DMS114 treated with DMSO at 0.1 percent for 48 hours (cell line): Measurements from ENCODE around the gene TSNAX.

ENCODE experiments used
- DNase-seq: peaks from one replicate; lab custom pipeline; 2025; ENCODE audit not compliant: unreplicated experiment; lab: John Stamatoyannopoulos, UW

The TSNAX gene

DNA sequence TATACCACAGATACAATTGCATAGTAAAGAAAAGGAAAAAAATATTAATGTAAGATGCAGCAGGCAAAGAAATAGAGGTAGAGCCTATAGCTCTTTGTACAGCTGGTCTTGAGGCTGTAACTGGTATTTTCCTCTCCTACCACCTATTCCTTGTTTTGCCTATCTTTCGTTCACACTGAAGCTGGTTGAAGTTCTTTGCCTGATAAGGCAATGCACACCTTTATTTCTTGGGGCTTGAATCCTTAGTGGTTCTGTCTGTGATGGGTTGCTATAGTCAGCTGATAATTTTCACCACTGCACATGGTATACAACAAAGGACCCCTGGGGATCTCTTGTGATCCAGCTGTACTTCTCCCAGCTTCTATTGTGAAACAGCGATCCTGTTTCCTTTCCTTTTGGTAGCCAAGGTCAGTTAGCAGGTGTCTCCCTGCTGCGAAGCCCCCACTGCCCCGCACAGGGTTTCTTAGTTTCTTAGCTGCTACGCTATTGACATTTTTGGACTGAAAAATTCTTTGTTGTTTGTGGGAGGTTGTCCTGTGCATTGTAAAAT lies 9.9 kb upstream of the TSNAX start:
- no peak for DNase-seq

- DNase-seq, result no peak
Observed at GRCh38 chr1:231519166-231519565, 9.3 kb upstream of the TSNAX start.

- no peak for DNase-seq
Observed at GRCh38 chr1:231522038-231522437, 6.4 kb upstream of the TSNAX start.

DNA sequence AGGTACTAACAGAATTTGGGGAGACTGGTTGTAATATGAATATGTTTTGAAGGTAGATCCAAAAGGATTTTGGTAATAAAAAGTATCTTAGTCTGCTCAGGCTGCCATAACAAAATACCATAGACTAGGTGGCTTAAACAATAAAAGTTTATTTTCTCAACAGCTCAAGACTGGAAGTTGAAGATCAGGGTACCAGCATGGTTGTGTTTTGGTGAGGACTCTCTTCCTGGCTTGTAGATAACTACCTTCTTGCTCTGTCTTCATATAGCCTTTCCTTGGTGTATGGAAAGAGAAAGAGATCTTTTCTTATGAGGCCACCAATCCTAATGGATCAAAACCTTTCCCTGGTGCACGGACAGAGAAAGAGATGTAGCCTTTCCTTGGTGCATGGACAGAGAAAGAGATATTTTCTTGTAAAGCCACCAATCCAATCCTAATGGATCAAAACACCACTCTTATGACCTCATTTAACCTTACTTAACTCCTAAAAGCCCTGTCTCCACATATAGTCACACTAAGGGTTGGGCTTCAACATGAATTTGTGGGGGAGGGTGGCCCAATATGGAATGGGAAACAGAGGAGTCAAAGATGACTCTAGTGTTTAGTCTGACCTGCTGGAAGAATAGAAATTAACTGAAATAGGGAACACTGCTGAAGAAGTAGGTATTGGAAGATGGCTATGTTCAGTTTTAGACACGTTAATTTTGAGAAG lies 5.4 kb upstream of the TSNAX start:
- DNase-seq, result no peak

DNA sequence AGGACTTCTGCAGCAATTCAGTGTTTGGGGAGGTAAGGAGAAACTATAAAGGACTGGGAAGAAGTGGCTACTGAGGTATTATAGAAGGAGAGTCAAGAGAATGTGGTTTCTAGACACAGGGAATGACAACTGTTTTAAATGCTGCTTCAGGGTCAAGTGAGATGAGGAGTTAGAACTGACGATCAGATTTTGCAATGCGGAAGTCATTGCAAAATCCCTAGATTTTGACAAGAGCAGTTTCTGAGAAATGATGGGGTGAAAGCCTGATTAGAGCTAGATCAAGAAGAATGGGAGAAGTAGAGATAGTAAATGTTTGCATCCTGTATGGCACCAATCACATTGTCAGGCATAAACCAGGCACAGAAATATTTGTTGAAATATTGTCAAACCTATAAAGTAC lies 4.7 kb upstream of the TSNAX start:
- no peak for DNase-seq

GRCh38 chr1:231526536-231526935 lies 1.9 kb upstream of the TSNAX start:
- no peak for DNase-seq

GRCh38 chr1:231527586-231528171 lies 790 bp upstream of the TSNAX start:
- no peak for DNase-seq

DNA sequence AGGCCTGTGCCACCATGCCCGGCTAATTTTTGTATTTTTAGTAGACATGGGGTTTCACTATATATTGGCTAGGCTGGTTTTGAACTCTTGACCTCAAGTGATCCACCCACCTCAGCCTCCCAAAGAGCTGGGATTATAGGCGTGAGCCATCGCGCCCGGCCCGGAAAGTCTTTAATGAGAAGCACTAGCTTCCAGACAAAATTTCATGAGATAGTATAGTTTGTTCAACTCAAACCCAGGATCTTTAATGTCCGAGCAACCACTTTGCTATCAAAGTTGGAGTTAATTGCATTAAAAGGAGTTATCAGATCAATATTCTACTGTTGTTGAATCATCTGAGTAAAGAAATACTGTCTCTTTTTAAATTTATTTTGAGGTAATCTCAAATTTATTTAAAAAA lies 4.8 kb downstream of the TSNAX start:
- DNase-seq, result no peak

DNA sequence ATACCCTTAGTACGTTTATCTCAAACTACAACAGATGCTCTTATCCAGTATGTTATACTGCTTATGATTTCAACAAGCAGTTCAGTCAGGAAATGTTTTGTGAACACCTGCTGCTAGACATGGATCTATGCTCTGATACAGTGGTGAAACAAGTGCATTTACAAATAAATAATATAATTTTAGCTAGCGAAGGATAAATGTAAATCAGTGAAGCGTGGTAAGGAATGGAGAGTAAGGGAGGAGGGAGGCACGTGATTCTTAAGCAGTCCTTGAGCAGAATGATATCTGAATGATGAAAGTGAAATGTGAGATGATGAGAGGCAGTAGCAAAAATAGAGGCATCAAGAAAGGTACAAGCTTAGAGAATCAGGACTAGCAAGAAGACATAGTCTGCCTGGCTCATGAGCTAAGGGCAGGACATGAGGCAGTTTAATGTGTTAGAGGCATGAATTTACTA lies 6.3 kb downstream of the TSNAX start:
- no peak for DNase-seq

DNA sequence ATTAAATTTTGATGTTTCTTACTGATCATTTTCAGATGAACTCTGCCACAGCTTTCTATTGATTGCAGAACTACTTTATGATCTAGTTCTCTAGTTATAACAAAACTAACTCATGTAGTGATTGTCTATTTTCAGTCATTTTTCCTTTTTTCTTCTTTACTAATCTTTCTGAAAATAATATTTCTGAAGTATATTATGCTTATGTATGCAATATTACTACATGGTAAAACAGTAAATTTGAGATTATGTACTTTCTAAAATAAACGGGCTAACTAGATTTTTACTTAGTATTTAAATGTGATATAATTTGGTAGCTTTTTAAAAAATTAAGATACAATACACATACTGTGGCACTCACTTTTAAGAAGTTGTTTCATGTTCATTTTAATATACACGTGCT lies 7.6 kb downstream of the TSNAX start:
- DNase-seq, result no peak

- no peak for DNase-seq
Observed at GRCh38 chr1:231540847-231541246, 12.4 kb downstream of the TSNAX start.

DNA sequence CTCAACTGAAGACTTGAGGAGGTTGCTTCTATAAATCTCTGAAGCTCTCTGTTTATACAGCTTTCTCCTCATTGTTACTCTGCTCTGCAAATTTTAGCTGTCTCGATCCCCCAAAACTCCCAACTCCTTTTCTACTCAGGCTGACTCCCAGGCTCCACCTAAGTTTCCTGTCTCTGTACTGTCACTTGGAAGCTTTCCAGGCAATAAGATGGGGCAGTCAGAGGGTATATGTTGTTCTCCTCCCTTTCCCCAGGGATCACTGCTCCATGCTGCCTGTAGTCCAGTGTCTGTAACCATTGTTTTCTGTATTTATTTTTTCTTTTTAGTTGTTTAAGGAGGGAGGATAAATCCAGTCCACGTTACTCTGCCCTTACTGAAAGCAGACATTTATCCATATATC lies 13.4 kb downstream of the TSNAX start:
- DNase-seq, result no peak

- DNase-seq, result no peak
Observed at GRCh38 chr1:231544943-231545592, 16.6 kb downstream of the TSNAX start.

- DNase-seq, result no peak
Observed at GRCh38 chr1:231546693-231547092, 18.2 kb downstream of the TSNAX start.

DNA sequence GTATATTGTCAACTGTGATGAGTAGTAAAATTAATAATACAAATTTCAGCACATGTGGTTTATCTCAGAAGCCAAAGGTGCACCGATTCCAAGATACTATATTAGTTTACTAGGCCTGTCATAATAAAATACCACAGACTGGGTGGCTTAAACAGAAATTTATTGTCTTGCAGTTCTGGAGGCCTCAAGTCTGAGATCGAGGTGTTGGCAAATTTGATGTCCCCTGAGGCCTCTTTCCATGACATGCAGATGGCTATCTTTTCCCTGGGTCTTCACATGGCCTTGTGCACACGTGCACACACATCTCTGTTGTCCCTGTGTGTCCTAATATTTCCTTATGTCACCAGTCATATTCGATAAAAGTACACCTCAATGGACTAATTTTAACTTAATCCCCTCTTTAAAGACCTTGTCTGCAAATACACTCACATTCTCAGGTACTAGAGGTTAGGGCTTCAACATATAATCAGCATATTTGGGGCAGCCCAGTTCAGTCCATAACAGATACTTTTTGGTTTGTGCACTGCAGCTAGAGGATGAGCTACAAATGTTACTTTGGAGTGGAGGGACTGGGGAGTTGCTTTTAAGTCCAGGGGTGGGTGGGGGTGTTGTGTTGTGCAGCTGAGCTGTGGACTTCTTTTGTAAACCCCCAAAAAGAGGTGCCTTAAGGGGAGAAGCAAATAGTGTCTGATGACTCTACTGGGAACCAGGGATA lies 21.4 kb downstream of the TSNAX start:
- DNase-seq, result no peak

DNA sequence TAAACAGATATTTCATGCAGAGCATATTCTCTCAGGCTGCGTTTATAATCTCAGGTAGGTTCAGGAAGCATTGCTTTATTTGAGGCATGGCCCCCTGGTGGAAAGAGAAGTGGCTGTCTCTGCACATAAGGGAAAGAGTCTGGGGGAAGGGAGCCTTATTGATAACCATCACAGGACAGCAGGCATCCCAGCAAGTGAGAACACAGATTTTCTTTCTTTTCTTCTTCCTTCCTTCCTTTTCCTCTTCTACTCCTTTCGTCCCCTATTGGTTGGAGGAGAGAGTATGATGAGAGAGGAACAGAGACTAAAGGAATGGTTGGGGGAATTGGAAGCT lies 21.9 kb downstream of the TSNAX start:
- no peak for DNase-seq

DNA sequence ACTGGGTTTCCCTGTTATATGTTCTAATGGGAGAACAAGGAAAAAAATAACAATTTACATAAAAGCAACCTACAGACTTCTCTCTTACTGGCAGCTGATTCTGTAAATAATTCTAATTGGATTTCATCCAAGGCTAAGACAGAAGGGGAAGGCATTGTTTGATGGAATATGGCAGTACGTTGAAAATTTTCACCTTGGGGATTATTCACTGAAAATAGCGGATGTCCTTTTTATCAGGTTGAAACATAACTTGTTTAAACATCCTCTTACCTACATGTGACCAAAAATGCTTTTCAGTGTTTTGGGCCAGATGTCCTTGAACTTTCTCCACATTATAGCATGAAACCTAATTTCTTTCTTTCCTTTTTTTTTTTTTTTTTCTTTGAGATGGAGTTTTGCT lies 24.9 kb downstream of the TSNAX start:
- DNase-seq, result no peak

DNA sequence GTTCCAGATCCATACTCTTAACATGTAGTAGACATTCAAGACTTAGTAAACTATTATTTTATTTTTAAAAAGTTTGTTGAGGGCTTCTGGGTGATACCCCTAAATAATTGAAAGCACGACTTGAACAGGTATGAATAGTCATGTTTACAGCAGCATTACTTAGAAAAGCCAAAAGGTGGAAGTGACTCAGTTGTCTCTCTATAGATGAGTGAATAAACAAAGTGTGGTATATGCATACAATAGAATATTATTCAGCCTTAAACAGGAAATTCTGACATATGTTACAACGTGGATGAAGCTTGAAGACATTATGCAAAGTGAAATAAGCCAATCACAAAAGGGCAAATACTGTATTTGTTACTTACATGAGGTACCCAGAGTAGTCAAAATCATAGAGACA lies 26.5 kb downstream of the TSNAX start:
- DNase-seq, result no peak

- DNase-seq, result no peak
Observed at GRCh38 chr1:231557411-231557810, 28.9 kb downstream of the TSNAX start.

GRCh38 chr1:231557898-231558707 lies 29.6 kb downstream of the TSNAX start:
- DNase-seq, result no peak

DNA sequence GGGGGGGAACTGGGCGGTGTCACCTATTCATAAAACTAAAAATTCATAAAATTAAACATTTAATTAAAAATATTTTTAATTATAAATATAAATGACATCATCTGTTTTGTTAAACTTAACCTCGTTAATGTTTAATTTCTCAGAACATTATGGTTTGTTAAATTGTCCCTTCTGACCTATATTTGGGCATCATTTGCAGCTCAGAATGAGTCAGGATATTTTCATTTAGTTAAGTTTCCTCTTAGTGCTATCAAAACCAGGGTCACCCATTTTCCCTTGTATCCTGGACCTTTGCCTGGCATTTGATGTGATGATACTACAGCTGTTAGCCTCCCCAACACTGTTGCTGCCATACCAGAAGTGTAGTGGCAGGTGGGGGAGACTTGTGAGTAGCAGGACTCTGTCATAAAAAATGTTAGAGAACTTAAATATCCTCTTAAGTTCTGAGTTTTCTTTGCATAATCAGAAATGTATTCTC lies 30.3 kb downstream of the TSNAX start:
- DNase-seq, result no peak
